Measurements from ENCODE around the gene TSPAN19.

GRCh38 chr12:85029456-85029855 lies 6.6 kb downstream of the TSPAN19 start:
- no peak for TF ChIP-seq POLR2A (IDR thresholded peaks at IDR 0.05)
- TF ChIP-seq CTCF (IDR thresholded peaks at IDR 0.05) = peak in 4 of 6 experiments; percentile 10 to 66 (median 56)
